WTC11 (cell line): ENCODE measurements around the gene PREB. TPM values are rescaled to one million over a fixed set of nuclear protein-coding genes. Genes with fewer than 3 reads are reported as not detected.

ENCODE experiments used
- ATAC-seq: fragments of 200-7000 bp; cut with Tn5 transposase; 2 replicates; pipeline ENCODE4 v1.10.0; 2021; ENCODE audit warnings: mild to moderate bottlenecking, moderate library complexity
- CTCF ChIA-PET: fragments of 300-600 bp; sonication (Branson Sonifier 250); formaldehyde crosslinking; loops from one replicate; lab custom pipeline; 2021; ENCODE audit warnings: antibody characterized with exemption; lab: Charles Lee
- POLR2A ChIA-PET: fragments of 350-600 bp; sonication (Branson Sonifier 250); formaldehyde crosslinking; loops from one replicate; lab custom pipeline; 2021; ENCODE audit warnings: antibody characterized with exemption; lab: Charles Lee
- DNase-seq: peaks from one replicate; pipeline ENCODE4 v3.0.0; 2021; ENCODE audit warnings: low spot score
- H3K27ac Mint-ChIP-seq: 2 replicates; pipeline ENCODE4 v1.8.0; 2021; ENCODE audit warnings: mixed read lengths
- H3K27me3 Mint-ChIP-seq: 2 replicates; pipeline ENCODE4 v1.8.0; 2021; ENCODE audit warnings: low read depth, mild to moderate bottlenecking, moderate library complexity, mixed read lengths
- H3K36me3 Mint-ChIP-seq: 2 replicates; pipeline ENCODE4 v1.8.0; 2021; ENCODE audit warnings: mixed read lengths
- H3K4me1 Mint-ChIP-seq: 2 replicates; pipeline ENCODE4 v1.8.0; 2022; ENCODE audit warnings: mixed read lengths
- H3K4me3 Mint-ChIP-seq: 2 replicates; pipeline ENCODE4 v1.8.0; 2021; ENCODE audit warnings: mild to moderate bottlenecking, moderate library complexity, mixed read lengths
- H3K9me3 Mint-ChIP-seq: 2 replicates; pipeline ENCODE4 v1.8.0; 2021; ENCODE audit warnings: mixed read lengths
- ARID4B ChIP-seq: sonication (generic); formaldehyde crosslinking; IDR thresholded peaks from 2 replicates; pipeline ENCODE4 v1.8.0; 2023; ENCODE audit warnings: missing genetic modification reagents, mild to moderate bottlenecking, borderline replicate concordance
- ATF1 ChIP-seq: sonication (generic); formaldehyde crosslinking; IDR thresholded peaks from 2 replicates; pipeline ENCODE4 v1.8.1; 2023; ENCODE audit warnings: mild to moderate bottlenecking, moderate library complexity, missing genetic modification reagents
- CREB1 ChIP-seq: sonication (generic); formaldehyde crosslinking; IDR thresholded peaks from 2 replicates; pipeline ENCODE4 v1.8.0; 2023; ENCODE audit warnings: mild to moderate bottlenecking, missing genetic modification reagents
- E2F5 ChIP-seq: sonication (generic); formaldehyde crosslinking; IDR thresholded peaks from 2 replicates; pipeline ENCODE4 v1.8.1; 2022; ENCODE audit warnings: mild to moderate bottlenecking, moderate library complexity, missing genetic modification reagents
- EMX1 ChIP-seq: fragments of 250-450 bp; sonication (Bioruptor Pico); IDR thresholded peaks from 2 replicates; pipeline ENCODE4 v1.8.0; 2021; ENCODE audit warnings: mild to moderate bottlenecking
- FOXP1 ChIP-seq: sonication (generic); formaldehyde crosslinking; IDR thresholded peaks from 2 replicates; pipeline ENCODE4 v1.8.0; 2022; ENCODE audit warnings: missing genetic modification reagents, mild to moderate bottlenecking, moderate library complexity, borderline replicate concordance
- IRF1 ChIP-seq: sonication (generic); formaldehyde crosslinking; IDR thresholded peaks from 2 replicates; pipeline ENCODE4 v1.8.0; 2023; ENCODE audit warnings: missing genetic modification reagents
- IRF2 ChIP-seq: sonication (generic); formaldehyde crosslinking; IDR thresholded peaks from 2 replicates; pipeline ENCODE4 v1.8.0; 2022; ENCODE audit warnings: low read depth, missing genetic modification reagents, borderline replicate concordance
- NFYB ChIP-seq: sonication (generic); formaldehyde crosslinking; conservative IDR thresholded peaks from 2 replicates; pipeline ENCODE4 v1.8.0; 2022; ENCODE audit warnings: low read depth, missing genetic modification reagents
- RELA ChIP-seq: sonication (generic); formaldehyde crosslinking; IDR thresholded peaks from 2 replicates; pipeline ENCODE4 v1.8.1; 2022; ENCODE audit warnings: missing genetic modification reagents, mild to moderate bottlenecking, borderline replicate concordance
- RORB ChIP-seq: fragments of 250-450 bp; sonication (Bioruptor Pico); IDR thresholded peaks from 2 replicates; pipeline ENCODE4 v1.9.0; 2021; ENCODE audit warnings: mild to moderate bottlenecking
- TEAD1 ChIP-seq: sonication (generic); formaldehyde crosslinking; IDR thresholded peaks from 2 replicates; pipeline ENCODE4 v1.8.0; 2022; ENCODE audit warnings: mild to moderate bottlenecking, missing genetic modification reagents
- TP53 ChIP-seq: sonication (generic); formaldehyde crosslinking; IDR thresholded peaks from 2 replicates; pipeline ENCODE4 v1.8.1; 2023; ENCODE audit warnings: mild to moderate bottlenecking, missing genetic modification reagents
- ZNF263 ChIP-seq: sonication (generic); formaldehyde crosslinking; IDR thresholded peaks from 2 replicates; pipeline ENCODE4 v1.8.1; 2022; ENCODE audit warnings: low read depth, mild to moderate bottlenecking, moderate library complexity, missing genetic modification reagents
- ZNF317 ChIP-seq: sonication (generic); formaldehyde crosslinking; IDR thresholded peaks from 2 replicates; pipeline ENCODE4 v1.8.1; 2023; ENCODE audit warnings: low read depth, mild to moderate bottlenecking, moderate library complexity, missing genetic modification reagents, borderline replicate concordance
- ZNF423 ChIP-seq: fragments of 250-450 bp; sonication (Bioruptor Pico); IDR thresholded peaks from 2 replicates; pipeline ENCODE4 v2.1.2; 2022; ENCODE audit warnings: mild to moderate bottlenecking, moderate library complexity
- ZNF425 ChIP-seq: fragments of 250-450 bp; sonication (Bioruptor Pico); conservative IDR thresholded peaks from 2 replicates; pipeline ENCODE4 v1.9.0; 2021; ENCODE audit warnings: mild to moderate bottlenecking
- ZNF532 ChIP-seq: fragments of 250-450 bp; sonication (Bioruptor Pico); IDR thresholded peaks from 2 replicates; pipeline ENCODE4 v1.9.0; 2021; ENCODE audit warnings: mild to moderate bottlenecking, borderline replicate concordance
- ZNF671 ChIP-seq: fragments of 250-450 bp; sonication (Bioruptor Pico); IDR thresholded peaks from 2 replicates; pipeline ENCODE4 v1.8.0; 2021; ENCODE audit warnings: mild to moderate bottlenecking
- total RNA-seq: library from RNA; stranded (reverse); gene quantifications from 3 replicates; pipeline ENCODE4 v1.2.3, GENCODE V29; 2021

Gene PREB
- total RNA-seq, 1 experiment from 2014 or later, result 69.2 TPM

GRCh38 chr2:27087823-27088410 is 46.5 kb downstream of the PREB start:
- ChIA-PET CTCF (interaction anchor here (0.7 to 6.4 kb wide), 14 partner anchors 12 to 292 kb away, joined by 3 to 50 read pairs (median 9); partner anchors contain the start of genes AGBL5 and OST4), POLR2A (interaction anchor here (2.1 kb wide), 1 partner anchor 37 kb away, joined by 9 read pairs; the partner anchor contains the start of gene AGBL5)
- H3K27ac Mint-ChIP-seq, result no peak overlapping the region
- DNase-seq, result no peak
- peaks cover 16% of the 10 kb centered on the region for H3K4me1 Mint-ChIP-seq
- no peaks in the 10 kb centered on the region for H3K9me3 Mint-ChIP-seq
- peaks cover 23% of the 10 kb centered on the region for H3K27me3 Mint-ChIP-seq
- H3K4me3 Mint-ChIP-seq, result peak overlapping the region; percentile 84
- TF ChIP-seq ZNF532 (CRISPR knock-in tag), result no peak
- TF ChIP-seq ZNF671 (CRISPR knock-in tag), result no peak
- no peak for TF ChIP-seq RELA (CRISPR knock-in tag)
- TF ChIP-seq IRF2 (CRISPR knock-in tag), result no peak
- TF ChIP-seq TP53 (CRISPR knock-in tag), result no peak
- no peak for TF ChIP-seq ZNF263 (CRISPR knock-in tag)
- no peak for TF ChIP-seq CREB1
- no peak for TF ChIP-seq IRF1
- no peak for TF ChIP-seq E2F5
- TF ChIP-seq FOXP1, result no peak
- TF ChIP-seq ATF1 (CRISPR knock-in tag), result no peak
- TF ChIP-seq ZNF317 (CRISPR knock-in tag), result no peak
- TF ChIP-seq RORB (CRISPR knock-in tag), result no peak
- no peak for TF ChIP-seq NFYB (CRISPR knock-in tag)
- no peak for TF ChIP-seq ZNF423 (CRISPR knock-in tag)
- TF ChIP-seq TEAD1 (CRISPR knock-in tag), result no peak
- ATAC-seq, result no peak
- no peaks in the 10 kb centered on the region for H3K36me3 Mint-ChIP-seq

GRCh38 chr2:27086724-27087593 is 47.5 kb downstream of the PREB start, which contains the start of gene KHK:
Gene KHK (plus strand): TSS chr2:27086772. CDS start chr2:27087260, 488 bp downstream.
- ATAC-seq, result peak; percentile 37
- Mint-ChIP-seq H3K27me3 (peaks cover 23% of the 10 kb centered on the region), H3K4me3 (peak within 1 kb of the TSS; percentile 84), H3K36me3 (no peaks in the 10 kb centered on the region), H3K27ac (no peak within 1 kb of the TSS), H3K4me1 (peaks cover 16% of the 10 kb centered on the region), H3K9me3 (no peaks in the 10 kb centered on the region)
- peak; percentile 67 for DNase-seq
- POLR2A ChIA-PET, result interaction anchor here (0.6 to 2.4 kb wide), 4 partner anchors 15 to 185 kb away, joined by 3 to 9 read pairs (median 6); partner anchors contain the start of genes AGBL5 and OST4
- CTCF ChIA-PET, result interaction anchor here (0.6 to 6.4 kb wide), 30 partner anchors 8 to 293 kb away, joined by 3 to 50 read pairs (median 4); partner anchors contain the start of genes ABHD1, AGBL5, EMILIN1 and OST4
- TF ChIP-seq ZNF425, result no peak
- no peak for TF ChIP-seq EMX1
- 0 out of 2 replicates have a peak, but pooled peaks have one; percentile 13 for TF ChIP-seq ARID4B
- peak; percentile 61; the same call in 1 of the 2 replicates for TF ChIP-seq FOXP1
